Left ventricle myocardium inferior (tissue), 1 donor: ENCODE measurements around the gene DMRT2. TPM values are rescaled to one million over a fixed set of nuclear protein-coding genes. Genes with fewer than 3 reads are reported as not detected.

Source experiments
- DNase-seq: peaks from one replicate; pipeline ENCODE4 v3.0.0-alpha.2; 2020
- H3K27ac ChIP-seq: fragments of 200-600 bp; replicated peaks from 2 replicates; pipeline ENCODE4 v1.8.0; 2021
- H3K27me3 ChIP-seq: fragments of 200-600 bp; 2 replicates; pipeline ENCODE4 v1.8.0; 2021; ENCODE audit warnings: low read depth
- H3K36me3 ChIP-seq: fragments of 200-600 bp; 2 replicates; pipeline ENCODE4 v1.8.0; 2021
- H3K4me1 ChIP-seq: fragments of 200-600 bp; 2 replicates; pipeline ENCODE4 v1.8.0; 2021
- H3K4me3 ChIP-seq: fragments of 200-600 bp; 2 replicates; pipeline ENCODE4 v1.8.0; 2021; ENCODE audit warnings: mild to moderate bottlenecking, moderate library complexity
- H3K9me3 ChIP-seq: fragments of 200-600 bp; replicated peaks from 2 replicates; pipeline ENCODE4 v1.8.0; 2021
- intact Hi-C: fragments of 100-400 bp; cut with micrococcal nuclease; formaldehyde crosslinking; loops from one replicate; pipeline ENCODE4 v1.11.0; 2022
- long read RNA-seq: library from polyadenylated mRNA; unstranded; transcript quantifications from one replicate; pipeline ENCODE4 v2.0.0, GENCODE V29; 2021
- total RNA-seq: library from RNA; stranded (reverse); fragmentation: NEBNext Ultra II Directional; extraction: Animal tissue kit (Norgen Biotek cat#: 25700); gene quantifications from one replicate; pipeline ENCODE4 v1.2.1, GENCODE V29; 2021
- TF ChIP-seq, protein P1 (sequence below): fragments of 200-600 bp; IDR thresholded peaks from 2 replicates; pipeline ENCODE4 v1.8.0; 2021; ENCODE audit warnings: antibody characterized with exemption, mild to moderate bottlenecking, borderline replicate concordance
- donor health status: DM: no; HTN: yes; CAD: no; lungs with severe emphysema.

The DMRT2 gene
- total RNA-seq = not detected
- long read RNA-seq = 0 reads

- H3K4me3 ChIP-seq = peak within 1 kb of the TSS; percentile 60
- intact Hi-C loops = no loop called here
- H3K9me3 ChIP-seq = no peaks in the 10 kb centered on the region
- no peaks in the 10 kb centered on the region for H3K36me3 ChIP-seq
- H3K27ac ChIP-seq = no peak within 1 kb of the TSS
- H3K27me3 ChIP-seq = peaks cover 100% of the 10 kb centered on the region
- peak; percentile 88 for DNase-seq
- H3K4me1 ChIP-seq = peaks cover 71% of the 10 kb centered on the region
- TF ChIP-seq, protein P1, sequence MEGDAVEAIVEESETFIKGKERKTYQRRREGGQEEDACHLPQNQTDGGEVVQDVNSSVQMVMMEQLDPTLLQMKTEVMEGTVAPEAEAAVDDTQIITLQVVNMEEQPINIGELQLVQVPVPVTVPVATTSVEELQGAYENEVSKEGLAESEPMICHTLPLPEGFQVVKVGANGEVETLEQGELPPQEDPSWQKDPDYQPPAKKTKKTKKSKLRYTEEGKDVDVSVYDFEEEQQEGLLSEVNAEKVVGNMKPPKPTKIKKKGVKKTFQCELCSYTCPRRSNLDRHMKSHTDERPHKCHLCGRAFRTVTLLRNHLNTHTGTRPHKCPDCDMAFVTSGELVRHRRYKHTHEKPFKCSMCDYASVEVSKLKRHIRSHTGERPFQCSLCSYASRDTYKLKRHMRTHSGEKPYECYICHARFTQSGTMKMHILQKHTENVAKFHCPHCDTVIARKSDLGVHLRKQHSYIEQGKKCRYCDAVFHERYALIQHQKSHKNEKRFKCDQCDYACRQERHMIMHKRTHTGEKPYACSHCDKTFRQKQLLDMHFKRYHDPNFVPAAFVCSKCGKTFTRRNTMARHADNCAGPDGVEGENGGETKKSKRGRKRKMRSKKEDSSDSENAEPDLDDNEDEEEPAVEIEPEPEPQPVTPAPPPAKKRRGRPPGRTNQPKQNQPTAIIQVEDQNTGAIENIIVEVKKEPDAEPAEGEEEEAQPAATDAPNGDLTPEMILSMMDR = peak; percentile 20
These were observed at the start of gene DMRT2 for GRCh38 chr9:1050125-1050895. TSS of gene DMRT2 (plus strand) at chr9:1050357. CDS start at chr9:1051614, 1,257 bp downstream.

DNA sequence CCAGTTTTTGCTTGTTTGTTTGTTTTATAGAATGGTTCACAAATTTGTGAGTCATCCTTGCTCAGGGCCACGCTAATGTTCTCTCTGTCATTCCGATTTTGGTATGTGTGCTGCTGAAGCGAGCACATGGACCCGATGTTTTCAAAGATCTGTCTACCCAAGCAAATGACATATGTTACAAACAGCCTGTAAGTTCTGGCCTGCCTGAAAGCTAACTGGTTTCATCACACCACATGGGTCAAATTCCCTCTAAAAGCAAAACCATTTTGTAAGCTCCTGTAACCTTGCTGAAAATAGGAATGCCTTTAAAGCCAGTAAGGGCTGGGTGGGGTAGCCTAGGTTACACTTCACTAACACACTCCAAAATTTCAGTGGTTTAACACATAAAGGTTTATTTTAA, 48.3 kb upstream of the DMRT2 start:
- TF ChIP-seq, protein P1 = no peak
- no peak for DNase-seq
- Histone ChIP-seq H3K36me3 (no peaks in the 10 kb centered on the region), H3K4me1 (no peaks in the 10 kb centered on the region), H3K27ac (no peak overlapping the region), H3K27me3 (peaks cover 44% of the 10 kb centered on the region), H3K4me3 (no peak overlapping the region), H3K9me3 (peaks cover 7% of the 10 kb centered on the region)
- intact Hi-C loops = loop anchor here (10.0 kb wide), 1 partner anchor 107 kb away; no protein-coding TSS in a partner anchor

GRCh38 chr9:1002678-1003077, 47.5 kb upstream of the DMRT2 start:
- intact Hi-C loops = loop anchor here (10.0 kb wide), 1 partner anchor 108 kb away; no protein-coding TSS in a partner anchor
- no peak for DNase-seq

GRCh38 chr9:1005043-1005667, 45.0 kb upstream of the DMRT2 start:
- TF ChIP-seq, protein P1 = peak; percentile 67
- Histone ChIP-seq H3K4me1 (no peaks in the 10 kb centered on the region), H3K27ac (no peak overlapping the region), H3K27me3 (peaks cover 71% of the 10 kb centered on the region), H3K36me3 (no peaks in the 10 kb centered on the region), H3K9me3 (no peaks in the 10 kb centered on the region), H3K4me3 (no peak overlapping the region)
- DNase-seq = no peak
- intact Hi-C loops = loop anchor here (10.0 kb wide), 1 partner anchor 110 kb away; no protein-coding TSS in a partner anchor

More at GRCh38 chr9:1002678-1003077, 47.5 kb upstream of the DMRT2 start:
- H3K27me3 ChIP-seq = peaks cover 47% of the 10 kb centered on the region
- no peaks in the 10 kb centered on the region for H3K36me3 ChIP-seq
- no peaks in the 10 kb centered on the region for H3K4me1 ChIP-seq
- TF ChIP-seq, protein P1 = no peak
- no peak overlapping the region for H3K4me3 ChIP-seq
- no peak overlapping the region for H3K27ac ChIP-seq
- H3K9me3 ChIP-seq = peaks cover 7% of the 10 kb centered on the region

DNA sequence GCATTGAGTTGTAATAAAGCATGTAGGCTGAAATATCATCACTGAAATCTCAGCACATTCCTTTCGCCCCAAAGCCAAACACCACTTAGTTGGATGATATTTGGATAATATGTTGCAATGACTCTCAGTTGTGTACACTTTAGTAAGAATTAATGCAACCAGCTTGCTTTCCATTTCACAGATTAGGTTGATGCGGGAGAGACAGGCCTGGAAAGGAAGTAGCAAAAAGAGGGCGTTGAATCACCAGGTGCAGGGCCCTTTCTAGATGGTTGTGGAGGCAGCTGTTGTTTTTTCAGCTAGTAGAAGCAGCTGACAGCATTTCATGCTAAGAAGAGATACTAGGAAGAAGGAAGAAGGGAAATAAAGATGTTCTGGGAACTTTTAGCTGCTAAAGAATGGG, 42.8 kb upstream of the DMRT2 start:
- no peaks in the 10 kb centered on the region for H3K4me1 ChIP-seq
- no peak for DNase-seq
- H3K9me3 ChIP-seq = no peaks in the 10 kb centered on the region
- peaks cover 85% of the 10 kb centered on the region for H3K27me3 ChIP-seq
- TF ChIP-seq, protein P1 = no peak
- H3K4me3 ChIP-seq = no peak overlapping the region
- no peaks in the 10 kb centered on the region for H3K36me3 ChIP-seq
- H3K27ac ChIP-seq = no peak overlapping the region
- intact Hi-C loops = loop anchor here (10.0 kb wide), 1 partner anchor 113 kb away; no protein-coding TSS in a partner anchor
